GM23338 (cell line): ENCODE results near the gene FBXO47. TPM values are rescaled to one million over a fixed set of nuclear protein-coding genes. Genes with fewer than 3 reads are reported as not detected.

Experiments used
- ATAC-seq: fragments of 200-7000 bp; cut with Tn5 transposase; 3 replicates; pipeline ENCODE4 v1.9.1; 2020
- DNase-seq: peaks from one replicate; pipeline ENCODE4 v3.0.0-alpha.2; 2015; ENCODE audit warnings: low spot score
- H2AFZ ChIP-seq: fragments of 200-600 bp; sonication (generic); 2 replicates; pipeline ENCODE4 v1.8.0; 2016; ENCODE audit warnings: antibody characterized with exemption, mild to moderate bottlenecking, moderate library complexity
- H3F3A ChIP-seq: fragments of 200-600 bp; sonication (generic); replicated peaks from 2 replicates; pipeline ENCODE4 v1.8.0; 2017; ENCODE audit warnings: antibody characterized with exemption, mixed run types, low read depth
- H3K27ac ChIP-seq: fragments of 200-600 bp; sonication (generic); 2 replicates; pipeline ENCODE4 v1.6.1; 2016; ENCODE audit warnings: low read depth
- H3K27me3 ChIP-seq: fragments of 200-600 bp; sonication (generic); 2 replicates; pipeline ENCODE4 v1.8.0; 2016; ENCODE audit warnings: mild to moderate bottlenecking, mixed run types, moderate library complexity; ENCODE audit not compliant: insufficient read depth
- H3K36me3 ChIP-seq: fragments of 200-600 bp; sonication (generic); 2 replicates; pipeline ENCODE4 v1.8.0; 2016; ENCODE audit warnings: mild to moderate bottlenecking; ENCODE audit not compliant: insufficient read depth
- H3K4me1 ChIP-seq: fragments of 200-600 bp; sonication (generic); 2 replicates; pipeline ENCODE4 v1.8.0; 2016; ENCODE audit warnings: mild to moderate bottlenecking, moderate library complexity; ENCODE audit not compliant: insufficient read depth
- H3K4me2 ChIP-seq: fragments of 200-600 bp; sonication (generic); 2 replicates; pipeline ENCODE4 v1.7.1; 2017; ENCODE audit warnings: mixed run types
- H3K4me3 ChIP-seq: fragments of 200-600 bp; sonication (generic); 2 replicates; pipeline ENCODE4 v1.6.1; 2016; ENCODE audit warnings: mixed run types
- H3K79me2 ChIP-seq: fragments of 200-600 bp; sonication (generic); replicated peaks from 2 replicates; pipeline ENCODE4 v1.8.0; 2017; ENCODE audit warnings: mild to moderate bottlenecking; ENCODE audit not compliant: insufficient read depth
- H3K9me2 ChIP-seq: fragments of 200-600 bp; sonication (generic); 2 replicates; pipeline ENCODE4 v1.8.0; 2017; ENCODE audit not compliant: insufficient read depth
- H4K20me1 ChIP-seq: fragments of 200-600 bp; sonication (generic); replicated peaks from 2 replicates; pipeline ENCODE4 v1.8.0; 2017; ENCODE audit warnings: mild to moderate bottlenecking; ENCODE audit not compliant: insufficient read depth
- H3K27ac Mint-ChIP-seq: 2 replicates; pipeline ENCODE4 v1.8.0; 2020; ENCODE audit warnings: inconsistent platforms, mild to moderate bottlenecking, moderate library complexity, mixed read lengths
- H3K27me3 Mint-ChIP-seq: 3 replicates; pipeline ENCODE4 v1.8.0; 2022; ENCODE audit warnings: low read depth, mild to moderate bottlenecking, moderate library complexity, mixed read lengths, inconsistent platforms; ENCODE audit not compliant: insufficient read depth, poor library complexity
- H3K36me3 Mint-ChIP-seq: 3 replicates; pipeline ENCODE4 v1.8.0; 2021; ENCODE audit warnings: low read depth, mild to moderate bottlenecking, inconsistent platforms, moderate library complexity, mixed read lengths
- H3K4me1 Mint-ChIP-seq: 3 replicates; pipeline ENCODE4 v1.8.0; 2020; ENCODE audit warnings: mild to moderate bottlenecking, inconsistent platforms, mixed read lengths
- H3K4me3 Mint-ChIP-seq: 3 replicates; pipeline ENCODE4 v1.8.0; 2021; ENCODE audit warnings: moderate library complexity, mild to moderate bottlenecking, inconsistent platforms, mixed read lengths
- H3K9me3 Mint-ChIP-seq: 3 replicates; pipeline ENCODE4 v1.8.0; 2020; ENCODE audit warnings: moderate library complexity, mild to moderate bottlenecking, inconsistent platforms, mixed read lengths
- CREB1 ChIP-seq: fragments of 250-450 bp; sonication (Bioruptor Pico); IDR thresholded peaks from 2 replicates; pipeline ENCODE4 v1.5.0; 2020; ENCODE audit warnings: low read depth, mild to moderate bottlenecking, moderate library complexity
- CTCF ChIP-seq, 2 experiments: fragments of 200-600 bp in 1 of 2; sonication (generic) in 1 of 2; conservative IDR thresholded peaks; 2 replicates each; pipeline versions ENCODE4 v1.5.1 to v1.6.1; 2016 to 2017; ENCODE audit warnings: antibody characterized with exemption in 2 of 2, low read depth in 2 of 2, mild to moderate bottlenecking in 2 of 2, moderate library complexity in 1 of 2
- ETS1 ChIP-seq: IDR thresholded peaks from 2 replicates; pipeline ENCODE4 v1.6.1; 2016; ENCODE audit warnings: antibody characterized with exemption
- EZH2 ChIP-seq: fragments of 200-600 bp; sonication (generic); IDR thresholded peaks from one replicate; pipeline ENCODE4 v1.8.0; 2017; ENCODE audit warnings: antibody characterized with exemption, mild to moderate bottlenecking, low read depth; ENCODE audit not compliant: unreplicated experiment
- EZH2phosphoT487 ChIP-seq: fragments of 200-600 bp; sonication (generic); IDR thresholded peaks from one replicate; pipeline ENCODE4 v1.8.1; 2018; ENCODE audit warnings: antibody characterized with exemption; ENCODE audit not compliant: unreplicated experiment
- JUNB ChIP-seq: IDR thresholded peaks from one replicate; pipeline ENCODE4 v1.6.1; 2016; ENCODE audit warnings: antibody characterized with exemption; ENCODE audit not compliant: unreplicated experiment
- NANOG ChIP-seq: IDR thresholded peaks from 2 replicates; pipeline ENCODE4 v1.6.1; 2016; ENCODE audit warnings: antibody characterized with exemption, borderline replicate concordance
- POLR2AphosphoS5 ChIP-seq: IDR thresholded peaks from 2 replicates; pipeline ENCODE4 v1.6.1; 2016; ENCODE audit warnings: antibody characterized with exemption, low read depth
- REST ChIP-seq: IDR thresholded peaks from one replicate; pipeline ENCODE4 v1.6.1; 2018; ENCODE audit warnings: antibody characterized with exemption; ENCODE audit not compliant: unreplicated experiment
- STAT1 ChIP-seq: IDR thresholded peaks from one replicate; pipeline ENCODE4 v1.6.1; 2016; ENCODE audit warnings: antibody characterized with exemption; ENCODE audit not compliant: unreplicated experiment
- ZNF114 ChIP-seq: fragments of 250-450 bp; sonication (Bioruptor Pico); IDR thresholded peaks from 2 replicates; pipeline ENCODE4 v1.5.0; 2020; ENCODE audit warnings: mild to moderate bottlenecking, moderate library complexity
- ZNF331 ChIP-seq: fragments of 250-450 bp; sonication (Bioruptor Pico); IDR thresholded peaks from 2 replicates; pipeline ENCODE4 v1.5.0; 2020; ENCODE audit warnings: low read depth, mild to moderate bottlenecking, moderate library complexity
- ZNF462 ChIP-seq: fragments of 250-450 bp; sonication (Bioruptor Pico); IDR thresholded peaks from 2 replicates; pipeline ENCODE4 v1.5.0; 2020; ENCODE audit warnings: mild to moderate bottlenecking, moderate library complexity
- polyA plus RNA-seq: library from polyadenylated mRNA; unstranded; fragments of >200 nt; fragmentation: Nextera tagmentation; extraction: Ambion mirVana; gene quantifications from 2 replicates; pipeline ENCODE4 v1.2.1, GENCODE V29; 2016
- total RNA-seq: library from RNA; depleted of rRNA; stranded (reverse); fragments of >200 nt; shearing (Covaris generic); gene quantifications from 2 replicates; pipeline ENCODE4 v1.2.3, GENCODE V29; 2014

FBXO47 gene
- total and polyA plus RNA-seq, 2 experiments from 2014 or later, result not detected

GRCh38 chr17:39001703-39002637 is 34.8 kb upstream of the FBXO47 start:
- ATAC-seq (peak; percentile 50; the same call in 2 of the 3 replicates), DNase-seq (peak; percentile 46)
- H3K27me3 Mint-ChIP-seq, result peaks cover 10% of the 10 kb centered on the region
- no peak overlapping the region for H3K27ac ChIP-seq
- peak overlapping the region; percentile 96 for H2AFZ ChIP-seq
- H3K4me1 Mint-ChIP-seq, result peaks cover 8% of the 10 kb centered on the region; the same call in 2 of the 3 replicates
- peaks cover 15% of the 10 kb centered on the region for H3K9me3 Mint-ChIP-seq
- no peaks in the 10 kb centered on the region for H3K79me2 ChIP-seq
- H3K27me3 ChIP-seq, result no peaks in the 10 kb centered on the region
- no peak overlapping the region for H3K27ac Mint-ChIP-seq
- H3K4me2 ChIP-seq, result no peak overlapping the region
- H3K36me3 Mint-ChIP-seq, result peaks cover 8% of the 10 kb centered on the region
- TF ChIP-seq CREB1 (CRISPR knock-in tag) (no peak), CTCF (conservative IDR thresholded peaks at IDR 0.05; ENCODE audit: low read depth in 2 of 2) (no peak), NANOG (no peak), EZH2 (no peak), POLR2AphosphoS5 (no peak), EZH2phosphoT487 (no peak), ZNF331 (CRISPR knock-in tag) (no peak), JUNB (no peak), STAT1 (no peak), ZNF462 (no peak), ETS1 (no peak), ZNF114 (no peak), REST (no peak)
- H3K4me1 ChIP-seq, result no peaks in the 10 kb centered on the region
- no peaks in the 10 kb centered on the region for H3K9me2 ChIP-seq
- no peak overlapping the region for H3K4me3 Mint-ChIP-seq
- no peak overlapping the region for H3K4me3 ChIP-seq
- H3K36me3 ChIP-seq, result no peaks in the 10 kb centered on the region
- no peaks in the 10 kb centered on the region for H3F3A ChIP-seq
- no peaks in the 10 kb centered on the region for H4K20me1 ChIP-seq
